Trophoblast cell (in vitro differentiated cells and primary cell): Measurements from ENCODE around the gene ELF2.

ENCODE experiments used
- DNase-seq, 2 donors: peaks; one replicate each; pipeline ENCODE4 v3.0.0-alpha.2; 2016
- H2AFZ ChIP-seq: 2 replicates; pipeline ENCODE4 v1.6.1; 2013; ENCODE audit warnings: low read length, moderate library complexity, mild to moderate bottlenecking; ENCODE audit not compliant: insufficient read depth, poor library complexity
- H2AK5ac ChIP-seq: 2 replicates; pipeline ENCODE4 v1.6.1; 2013; ENCODE audit warnings: mild to moderate bottlenecking, low read length
- H2BK120ac ChIP-seq: 2 replicates; pipeline ENCODE4 v1.6.1; 2013; ENCODE audit warnings: low read length, mild to moderate bottlenecking, moderate library complexity; ENCODE audit not compliant: insufficient read depth, poor library complexity
- H2BK12ac ChIP-seq: 2 replicates; pipeline ENCODE4 v1.6.1; 2013; ENCODE audit warnings: mild to moderate bottlenecking, low read length, moderate library complexity
- H2BK5ac ChIP-seq: 2 replicates; pipeline ENCODE4 v1.6.1; 2013; ENCODE audit warnings: low read length, low read depth, moderate library complexity, mild to moderate bottlenecking; ENCODE audit not compliant: poor library complexity
- H3K14ac ChIP-seq: 2 replicates; pipeline ENCODE4 v1.6.1; 2013; ENCODE audit warnings: mild to moderate bottlenecking, low read length
- H3K18ac ChIP-seq: 2 replicates; pipeline ENCODE4 v1.6.1; 2013; ENCODE audit warnings: mild to moderate bottlenecking, low read length
- H3K23ac ChIP-seq: 2 replicates; pipeline ENCODE4 v1.6.1; 2013; ENCODE audit warnings: low read length
- H3K27ac ChIP-seq: 2 replicates; pipeline ENCODE4 v1.5.1; 2013; ENCODE audit warnings: low read depth, mild to moderate bottlenecking, inconsistent platforms, low read length, moderate library complexity
- H3K27me3 ChIP-seq: 2 replicates; pipeline ENCODE4 v1.6.1; 2013; ENCODE audit warnings: inconsistent platforms, mild to moderate bottlenecking, low read length, moderate library complexity; ENCODE audit not compliant: insufficient read depth
- H3K36me3 ChIP-seq, 2 experiments: 1 replicate in 1 of 2; 2 replicates in 1 of 2; pipeline ENCODE4 v1.6.1; 2013; ENCODE audit warnings: low read length in 2 of 2, mild to moderate bottlenecking in 2 of 2, moderate library complexity in 1 of 2; ENCODE audit not compliant: insufficient read depth in 2 of 2, control insufficient read depth in 1 of 2
- H3K4ac ChIP-seq: 2 replicates; pipeline ENCODE4 v1.6.1; 2013; ENCODE audit warnings: low read depth, mild to moderate bottlenecking, low read length, moderate library complexity
- H3K4me1 ChIP-seq, 2 experiments: 1 replicate in 1 of 2; 2 replicates in 1 of 2; pipeline ENCODE4 v1.6.1; 2013; ENCODE audit warnings: low read length in 2 of 2, mild to moderate bottlenecking in 2 of 2, moderate library complexity in 1 of 2; ENCODE audit not compliant: insufficient read depth in 2 of 2, control insufficient read depth in 1 of 2
- H3K4me2 ChIP-seq: 2 replicates; pipeline ENCODE4 v1.6.1; 2013; ENCODE audit warnings: inconsistent platforms, mild to moderate bottlenecking, low read length, moderate library complexity
- H3K4me3 ChIP-seq: 2 replicates; pipeline ENCODE4 v1.5.1; 2013; ENCODE audit warnings: mild to moderate bottlenecking, low read depth, low read length, inconsistent platforms
- H3K79me1 ChIP-seq: one replicate; pipeline ENCODE4 v1.6.1; 2013; ENCODE audit warnings: low read length
- H3K79me2 ChIP-seq: 2 replicates; pipeline ENCODE4 v1.6.1; 2013; ENCODE audit warnings: low read length, mild to moderate bottlenecking; ENCODE audit not compliant: control insufficient read depth, insufficient read depth, poor library complexity
- H3K9ac ChIP-seq: 2 replicates; pipeline ENCODE4 v1.6.1; 2013; ENCODE audit warnings: mild to moderate bottlenecking, low read length
- H3K9me3 ChIP-seq: 2 replicates; pipeline ENCODE4 v1.6.1; 2013; ENCODE audit warnings: low read depth, mild to moderate bottlenecking, control low read depth, inconsistent platforms, low read length; ENCODE audit not compliant: insufficient read depth
- H4K12ac ChIP-seq: 2 replicates; pipeline ENCODE4 v1.6.1; 2013; ENCODE audit warnings: low read depth, mild to moderate bottlenecking, low read length, moderate library complexity
- H4K8ac ChIP-seq: 2 replicates; pipeline ENCODE4 v1.6.1; 2013; ENCODE audit warnings: low read depth, mild to moderate bottlenecking, low read length, moderate library complexity
- H4K91ac ChIP-seq: one replicate; pipeline ENCODE4 v1.6.1; 2013; ENCODE audit warnings: low read depth, mild to moderate bottlenecking, low read length, moderate library complexity
- WGBS: extraction: QIAGEN DNeasy Blood & Tissue Kit; methylation state at CpG from one replicate; pipeline ENCODE4 v1.1.7; 2013; ENCODE audit warnings: missing lambda C conversion rate; ENCODE audit not compliant: insufficient read length, insufficient coverage; ENCODE audit errors: extremely low coverage; 5-methylcytosine and 5-hydroxymethylcytosine counted together

ELF2 gene

GRCh38 chr4:139175646-139176301 lies 1.2 kb downstream of the ELF2 start:
- peaks cover 19% of the 10 kb centered on the region for H3K79me2 ChIP-seq
- peak in 1 of 2 donors; percentile 30 for DNase-seq
- peak overlapping the region; percentile 24 for H3K14ac ChIP-seq
- no peaks in the 10 kb centered on the region for H3K27me3 ChIP-seq
- no peak overlapping the region for H3K23ac ChIP-seq
- H3K4me3 ChIP-seq, result peak overlapping the region; percentile 89
- H4K12ac ChIP-seq, result peak overlapping the region; percentile 11
- H3K79me1 ChIP-seq, result peaks cover 12% of the 10 kb centered on the region
- H3K9ac ChIP-seq, result peak overlapping the region; percentile 70
- H4K91ac ChIP-seq, result no peak overlapping the region
- no peaks in the 10 kb centered on the region for H3K9me3 ChIP-seq
- no peaks in the 10 kb centered on the region for H3K4me1 ChIP-seq
- H4K8ac ChIP-seq, result peak overlapping the region; percentile 29
- peak overlapping the region; percentile 9 for H2AFZ ChIP-seq
- peak overlapping the region; percentile 68 for H3K4ac ChIP-seq
- no peak overlapping the region for H2BK12ac ChIP-seq
- no peak overlapping the region for H2BK120ac ChIP-seq
- H3K36me3 ChIP-seq, result no peaks in the 10 kb centered on the region
- H2AK5ac ChIP-seq, result no peak overlapping the region
- H3K27ac ChIP-seq, result peak overlapping the region; percentile 5
- no peak overlapping the region for H2BK5ac ChIP-seq
- peak overlapping the region; percentile 4 for H3K18ac ChIP-seq
- no CpG with 5 or more reads among the region's 26 CpGs for WGBS
- H3K4me2 ChIP-seq, result peak overlapping the region; percentile 91

DNA sequence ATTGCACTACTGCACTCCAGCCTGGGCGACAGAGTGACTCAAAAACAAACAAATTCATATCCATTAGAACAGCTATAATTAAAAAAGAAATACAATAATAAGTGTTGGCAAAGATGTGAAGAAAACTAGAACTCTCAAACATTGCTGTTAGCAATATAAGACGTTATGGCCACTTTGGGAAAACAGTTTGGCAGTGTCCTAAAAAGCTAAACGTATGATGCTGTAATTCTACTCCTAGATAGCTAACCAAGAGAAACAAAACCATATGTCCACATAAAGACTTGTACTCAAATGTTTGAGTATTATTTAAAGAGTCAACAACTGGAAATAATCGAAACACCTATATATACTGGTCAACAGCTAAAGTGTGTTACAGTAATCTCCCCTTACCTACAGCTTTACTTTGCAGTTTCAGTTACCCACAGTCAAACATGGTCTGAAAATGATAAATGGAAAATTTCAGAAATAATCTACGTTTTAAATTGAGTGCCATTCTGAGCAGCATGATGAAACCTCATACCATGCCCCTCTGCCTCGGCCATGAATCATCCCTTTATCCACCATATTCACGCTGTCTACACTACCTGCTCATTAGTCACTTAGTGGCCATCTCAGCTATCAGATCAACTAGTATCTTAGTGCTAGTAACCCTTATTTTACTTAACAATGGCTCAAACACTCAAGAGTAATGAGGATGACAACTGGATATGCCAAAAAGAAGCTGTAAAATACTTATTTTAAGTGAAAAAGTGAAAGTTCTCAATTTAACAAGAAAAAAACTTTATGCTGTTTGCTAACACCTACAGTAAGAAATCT lies 4.9 kb downstream of the ELF2 start:
- Histone ChIP-seq H3K18ac (no peak overlapping the region), H4K8ac (no peak overlapping the region), H4K12ac (no peak overlapping the region), H3K4me2 (no peak overlapping the region), H3K9me3 (no peaks in the 10 kb centered on the region), H3K23ac (no peak overlapping the region), H2BK120ac (no peak overlapping the region), H2AFZ (no peak overlapping the region), H3K79me2 (peaks cover 20% of the 10 kb centered on the region), H3K9ac (no peak overlapping the region), H3K27ac (no peak overlapping the region), H2AK5ac (no peak overlapping the region), H2BK5ac (no peak overlapping the region), H3K27me3 (no peaks in the 10 kb centered on the region), H3K4me3 (no peak overlapping the region), H3K79me1 (peaks cover 6% of the 10 kb centered on the region), H2BK12ac (no peak overlapping the region), H4K91ac (no peak overlapping the region), H3K4ac (no peak overlapping the region), H3K14ac (no peak overlapping the region), H3K4me1 (peaks cover 0 to 2% of the 10 kb centered on the region in 2 experiments), H3K36me3 (no peaks in the 10 kb centered on the region)
- DNase-seq, result peak; percentile 60 to 77
- WGBS, result no CpG with 5 or more reads among the region's 7 CpGs

GRCh38 chr4:139170932-139171331 lies 6.1 kb downstream of the ELF2 start:
- H3K4me2 ChIP-seq, result no peak overlapping the region
- H3K36me3 ChIP-seq, result no peaks in the 10 kb centered on the region
- no peak overlapping the region for H2AK5ac ChIP-seq
- no peak overlapping the region for H2AFZ ChIP-seq
- H4K8ac ChIP-seq, result no peak overlapping the region
- no peaks in the 10 kb centered on the region for H3K27me3 ChIP-seq
- H3K79me1 ChIP-seq, result no peaks in the 10 kb centered on the region
- peaks cover 13% of the 10 kb centered on the region for H3K79me2 ChIP-seq
- H2BK12ac ChIP-seq, result no peak overlapping the region
- no peak overlapping the region for H2BK120ac ChIP-seq
- H3K9me3 ChIP-seq, result no peaks in the 10 kb centered on the region
- DNase-seq, result no peak
- peaks cover 0 to 2% of the 10 kb centered on the region in 2 experiments for H3K4me1 ChIP-seq
- no peak overlapping the region for H4K12ac ChIP-seq
- H3K23ac ChIP-seq, result no peak overlapping the region
- WGBS, result no CpG with 5 or more reads among the region's 6 CpGs
- H2BK5ac ChIP-seq, result no peak overlapping the region
- H3K4me3 ChIP-seq, result no peak overlapping the region
- H3K4ac ChIP-seq, result peak overlapping the region; percentile 95
- no peak overlapping the region for H3K9ac ChIP-seq
- H3K14ac ChIP-seq, result no peak overlapping the region
- no peak overlapping the region for H3K18ac ChIP-seq
- H4K91ac ChIP-seq, result no peak overlapping the region
- H3K27ac ChIP-seq, result no peak overlapping the region

DNA sequence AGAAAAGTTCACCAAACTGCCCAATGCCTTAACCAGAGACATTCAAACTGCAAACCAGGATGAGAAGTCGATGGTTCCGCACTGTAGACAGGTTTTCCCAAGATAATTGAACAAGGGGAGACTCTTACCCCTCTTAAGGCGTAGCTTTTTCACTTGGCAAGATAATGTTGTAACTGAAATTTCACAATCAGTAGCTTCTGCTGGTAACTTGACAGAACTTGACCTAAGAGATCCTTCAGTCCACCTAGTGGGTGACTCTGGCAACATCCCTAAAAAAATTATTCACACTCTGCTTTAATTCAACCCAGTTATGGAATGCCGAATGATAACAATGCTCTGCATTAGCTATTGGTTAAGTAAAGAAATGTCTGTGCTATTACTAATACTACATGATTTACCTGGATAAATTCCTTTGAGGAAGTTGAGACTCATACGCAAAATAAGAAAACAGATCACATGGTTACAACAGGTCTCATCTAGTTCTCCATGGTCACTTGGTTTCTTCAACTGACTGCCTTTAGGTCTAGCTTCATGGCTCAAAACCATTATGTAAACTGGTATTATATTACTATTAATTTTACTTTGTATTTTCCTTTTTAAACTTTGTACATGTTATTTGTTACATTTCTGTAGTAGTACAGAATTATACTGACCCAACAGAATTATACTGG lies 9.1 kb downstream of the ELF2 start:
- Histone ChIP-seq H4K91ac (no peak overlapping the region), H3K9me3 (no peaks in the 10 kb centered on the region), H2AFZ (no peak overlapping the region), H4K12ac (no peak overlapping the region), H3K79me2 (peaks cover 12% of the 10 kb centered on the region), H4K8ac (no peak overlapping the region), H3K4ac (peak overlapping the region; percentile 55), H3K14ac (no peak overlapping the region), H2BK12ac (no peak overlapping the region), H3K23ac (no peak overlapping the region), H3K4me2 (no peak overlapping the region), H3K9ac (no peak overlapping the region), H3K4me3 (no peak overlapping the region), H3K36me3 (no peaks in the 10 kb centered on the region), H2BK5ac (no peak overlapping the region), H3K27me3 (no peaks in the 10 kb centered on the region), H3K4me1 (peaks cover 0 to 2% of the 10 kb centered on the region in 2 experiments), H3K18ac (no peak overlapping the region), H2AK5ac (no peak overlapping the region), H3K27ac (no peak overlapping the region), H3K79me1 (no peaks in the 10 kb centered on the region), H2BK120ac (no peak overlapping the region)
- DNase-seq, result peak; percentile 73 to 91
- no CpG with 5 or more reads among the region's 5 CpGs for WGBS
